ENCODE measurements around the gene ADD3. TPM values are rescaled to one million over a fixed set of nuclear protein-coding genes. Genes with fewer than 3 reads are reported as not detected.

Gene ADD3
- total RNA-seq = 24.3 and 37.5 TPM in 2 replicates

GRCh38 chr10:110007701-110008517, at the start of gene ADD3:
Gene ADD3 (plus strand): TSS chr10:110007984. CDS start chr10:110100654, 92,670 bp downstream.

Other genes with a start within 250 kb of the ADD3 start
- 159 and 180 TPM in 2 replicates for gene XPNPEP1, start 84.5 kb upstream of the ADD3 start, total RNA-seq
- gene MXI1, start 199.6 kb downstream of the ADD3 start, total RNA-seq = 7.1 and 12.5 TPM in 2 replicates

All from endothelial cell of coronary artery (primary cell).